Activated CD8-positive, alpha-beta memory T cell treated with anti-CD3 and anti-CD28 coated beads for 1 hour (primary cell): ENCODE data around the gene PCGF3.
A peak's percentile ranks its signal among the peaks of the same experiment; 100 is the strongest.
"Not testable (repeated sequence)": the region's sequence is repeated elsewhere in the genome, so short reads cannot be mapped to it uniquely, and the experiment has no call there.

Source experiments
- DNase-seq, 2 donors: peaks; one replicate each; pipeline ENCODE4 v3.0.0-alpha.2; 2020; ENCODE audit warnings: low read depth in 1 of 2; ENCODE audit errors: extremely low read depth in 1 of 2

PCGF3 gene

GRCh38 chr4:667545-667925 is 38.1 kb upstream of the PCGF3 start:
- no peak for DNase-seq

GRCh38 chr4:668219-668618 is 37.4 kb upstream of the PCGF3 start:
- not testable (repeated sequence) for DNase-seq

GRCh38 chr4:669806-670559 is 35.6 kb upstream of the PCGF3 start:
- not testable (repeated sequence) for DNase-seq

GRCh38 chr4:671769-672168 is 33.9 kb upstream of the PCGF3 start:
- DNase-seq: no peak

DNA sequence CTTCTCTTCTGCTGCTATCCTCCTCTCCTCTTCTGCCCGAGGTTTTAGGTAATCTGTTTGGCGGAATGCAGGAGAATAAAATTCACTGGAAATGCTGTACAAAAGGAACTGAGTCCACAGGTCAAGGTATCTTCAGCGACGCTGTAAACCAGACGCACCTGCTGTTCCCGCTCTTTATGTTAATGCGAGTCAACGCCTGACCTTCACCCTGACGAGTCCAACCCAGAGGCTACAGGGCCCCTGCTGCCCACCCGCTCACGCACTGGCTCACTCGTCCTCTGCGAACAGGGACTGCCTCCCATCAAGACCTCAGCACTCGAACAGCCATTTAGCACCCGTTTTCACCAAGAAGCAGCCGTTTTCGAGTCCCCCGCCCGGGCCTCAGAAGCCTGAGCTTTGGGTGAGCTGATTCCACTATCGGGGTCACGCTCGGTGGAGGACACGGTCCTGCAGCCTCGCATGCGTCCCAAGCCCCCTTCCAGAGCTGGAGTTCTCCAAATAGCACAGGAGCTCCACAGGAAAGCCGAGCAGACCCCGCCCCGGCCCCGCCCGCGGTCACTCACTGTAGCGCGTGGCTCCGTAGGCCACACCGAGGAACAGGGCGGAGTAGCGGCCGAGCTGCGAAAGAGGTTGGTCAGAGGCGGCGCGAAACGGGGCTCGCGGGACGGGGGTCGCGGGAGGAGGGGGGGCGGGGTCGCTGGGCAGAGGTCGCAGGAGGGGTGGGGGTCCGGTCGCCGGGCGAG is 32.1 kb upstream of the PCGF3 start:
- DNase-seq: no peak

GRCh38 chr4:674172-675035 is 31.2 kb upstream of the PCGF3 start, which contains the start of the genes ATP5ME and MYL5:
Gene ATP5ME (minus strand): TSS chr4:674276. CDS start chr4:674247, 29 bp downstream.
Gene MYL5 (plus strand): TSS chr4:674542. CDS start chr4:678027, 3,485 bp downstream.
- DNase-seq: peak; percentile 94 to 98

- no peak for DNase-seq
These were observed 30.4 kb upstream of the PCGF3 start for GRCh38 chr4:675036-675882.

DNA sequence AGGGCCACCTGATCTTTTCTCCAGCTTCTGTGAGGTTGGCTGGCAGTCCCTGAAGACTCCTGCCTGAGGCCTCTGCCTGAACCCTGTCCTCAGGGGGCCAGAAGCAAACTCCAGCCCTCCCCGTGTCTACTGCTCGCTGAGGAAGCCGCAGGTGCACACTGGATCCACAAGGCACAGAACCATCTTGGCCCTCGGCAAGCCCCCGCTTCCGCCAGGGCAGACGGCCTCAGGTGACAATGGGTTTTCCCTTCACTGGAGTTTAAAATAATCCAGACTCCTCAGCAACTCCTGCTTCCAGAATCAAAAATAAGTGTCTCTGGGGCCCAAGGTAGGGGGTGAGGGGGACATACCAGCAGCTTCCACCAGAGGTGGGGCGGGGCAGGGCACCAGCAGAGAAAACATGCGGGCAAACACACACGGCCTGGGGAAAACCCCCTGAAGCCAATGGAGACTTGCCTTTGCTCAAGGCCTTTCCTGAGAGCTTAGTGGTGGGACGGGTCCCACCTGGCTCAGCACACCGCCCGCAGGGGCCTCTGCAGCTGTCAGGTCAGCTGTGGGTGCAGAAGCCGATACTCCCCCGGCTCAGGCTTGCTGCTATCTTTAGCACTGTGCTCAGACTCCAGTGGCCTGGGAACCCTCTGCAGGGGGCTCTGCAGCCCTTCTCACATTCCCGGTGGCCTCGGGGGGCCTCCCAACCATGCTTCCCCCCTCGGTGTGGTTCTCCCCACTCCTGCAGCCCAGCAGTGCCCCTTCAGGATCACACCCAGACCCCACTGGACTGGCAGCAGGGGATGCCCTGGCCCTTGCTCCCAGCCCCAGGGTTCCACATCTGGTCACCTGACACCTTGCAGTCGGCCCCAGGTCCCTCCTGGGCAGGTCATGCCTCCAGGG is 29.4 kb upstream of the PCGF3 start:
- DNase-seq: no peak

DNA sequence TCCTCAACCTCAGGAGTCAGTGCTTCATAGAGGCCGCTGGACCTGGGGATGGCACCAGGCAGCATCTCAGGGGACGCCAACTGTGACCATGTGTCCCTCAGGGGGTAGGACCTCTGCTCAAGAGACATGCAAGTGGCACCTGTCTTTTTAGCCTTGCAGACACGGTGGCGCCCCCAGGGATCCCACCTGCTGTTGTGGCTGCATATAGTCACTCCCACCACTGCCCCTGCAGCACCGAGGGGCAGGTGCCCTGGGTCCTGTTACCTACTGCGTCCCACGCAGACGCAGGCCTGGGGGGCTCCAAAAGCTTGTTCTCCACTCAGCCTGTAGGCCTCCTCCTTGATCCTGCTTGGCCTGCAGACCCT is 28.8 kb upstream of the PCGF3 start:
- no peak for DNase-seq

GRCh38 chr4:677431-678293 is 28.0 kb upstream of the PCGF3 start:
- DNase-seq: no peak

GRCh38 chr4:678331-679103 is 27.1 kb upstream of the PCGF3 start:
- DNase-seq: no peak

GRCh38 chr4:679104-679481 is 26.5 kb upstream of the PCGF3 start:
- DNase-seq: no peak

GRCh38 chr4:679629-680028 is 26.0 kb upstream of the PCGF3 start:
- no peak for DNase-seq

- DNase-seq: no peak
These were observed 25.5 kb upstream of the PCGF3 start for GRCh38 chr4:680091-680490.

- no peak for DNase-seq
These were observed 25.1 kb upstream of the PCGF3 start for GRCh38 chr4:680551-680927.

DNA sequence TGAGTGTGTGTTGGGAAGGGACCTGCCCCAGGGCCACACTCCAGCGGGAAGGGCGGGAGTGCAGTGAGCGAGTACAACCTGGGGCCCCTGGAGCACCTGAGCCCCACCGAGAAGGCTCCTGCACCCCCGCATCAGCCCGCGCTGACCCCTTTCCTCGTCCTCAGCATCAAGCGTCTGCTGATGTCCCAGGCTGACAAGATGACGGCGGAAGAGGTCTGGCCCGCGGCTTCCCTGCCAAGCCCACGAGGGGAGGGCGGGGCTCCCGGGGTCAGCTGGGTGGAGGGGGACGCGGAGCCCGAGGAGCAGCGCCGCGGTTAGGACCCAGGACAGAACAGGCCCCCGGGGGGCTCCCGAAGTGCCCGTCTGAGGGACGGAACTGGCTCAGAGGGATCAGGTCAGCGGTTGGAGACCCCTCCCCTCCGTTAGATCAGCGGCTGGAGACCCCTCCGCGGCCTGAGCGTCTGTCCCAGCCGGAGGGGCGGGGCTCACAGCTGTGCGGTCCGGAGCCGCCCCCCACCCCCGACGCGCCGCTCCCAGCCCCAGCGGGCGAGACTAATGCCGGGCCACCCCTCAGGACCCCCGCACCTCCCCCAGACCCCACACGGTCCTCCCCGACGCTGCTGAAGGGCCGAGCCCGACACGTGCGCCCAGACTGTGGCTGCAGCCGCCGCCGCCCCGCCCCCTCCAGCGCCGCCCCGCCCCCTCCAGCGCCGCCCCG is 24.5 kb upstream of the PCGF3 start:
- DNase-seq: no peak

DNA sequence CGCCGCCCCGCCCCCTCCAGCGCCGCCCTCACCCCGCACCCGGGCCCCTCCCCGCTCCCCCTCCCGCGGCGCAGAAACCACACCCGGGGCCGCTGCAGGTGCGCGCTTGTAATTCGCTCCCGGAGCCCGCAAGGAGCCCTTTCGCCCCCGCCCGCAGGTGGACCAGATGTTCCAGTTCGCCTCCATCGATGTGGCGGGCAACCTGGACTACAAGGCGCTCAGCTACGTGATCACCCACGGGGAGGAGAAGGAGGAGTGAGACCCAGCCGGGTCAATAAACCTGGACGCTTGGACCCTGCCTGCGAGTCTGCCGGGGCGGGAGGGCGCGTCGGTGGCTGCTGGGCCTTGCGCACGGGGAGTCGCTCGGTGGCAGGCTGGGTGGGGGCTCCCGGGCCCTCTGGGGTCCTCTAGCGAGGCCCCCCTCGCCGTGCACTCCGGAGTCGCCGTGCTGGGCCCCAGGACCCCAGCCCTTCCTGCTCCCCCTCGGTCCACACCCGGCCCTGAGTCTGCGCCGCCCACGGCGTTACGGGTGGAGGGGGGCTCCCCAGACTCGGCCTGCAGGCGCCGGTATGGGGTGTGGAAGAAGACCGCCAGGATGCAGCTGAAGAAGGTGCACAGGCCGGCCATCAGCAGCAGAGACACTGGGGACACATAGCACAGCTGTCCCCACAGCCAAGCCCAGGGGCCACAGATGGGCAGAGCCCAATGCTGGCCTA is 23.7 kb upstream of the PCGF3 start:
- DNase-seq: no peak
